Stomach (tissue), 9 donors: ENCODE data around the gene NSMCE1. TPM values are rescaled to one million over a fixed set of nuclear protein-coding genes. Genes with fewer than 3 reads are reported as not detected.
"Not testable (repeated sequence)": the region's sequence is repeated elsewhere in the genome, so short reads cannot be mapped to it uniquely, and the experiment has no call there.

Experiments used
- DNase-seq, 2 donors: peaks; one replicate each; pipeline versions ENCODE4 v3.0.0 to v3.0.0-alpha.2; 2013 to 2019
- H3K27ac ChIP-seq, 5 donors: fragments of 200-600 bp in 4 of 5; sonication (generic) in 4 of 5; one replicate each; pipeline ENCODE4 v1.5.1; 2013 to 2019; ENCODE audit warnings: mild to moderate bottlenecking in 1 of 5, moderate library complexity in 1 of 5
- H3K27me3 ChIP-seq, 3 donors: fragments of 200-600 bp; sonication (generic); one replicate each; pipeline ENCODE4 v1.5.1; 2017 to 2019; ENCODE audit warnings: mixed run types in 1 of 3
- H3K36me3 ChIP-seq, 4 donors: fragments of 200-600 bp; sonication (generic); 1 replicate in 3 of 4; 2 replicates in 1 of 4; pipeline ENCODE4 v1.5.1; 2016 to 2019
- H3K4me1 ChIP-seq, 4 donors: fragments of 200-600 bp; sonication (generic); one replicate each; pipeline ENCODE4 v1.5.1; 2016 to 2019
- H3K4me3 ChIP-seq, 4 donors: fragments of 200-600 bp; sonication (generic) in 3 of 4; one replicate each; pipeline ENCODE4 v1.5.1; 2016 to 2019; ENCODE audit warnings: mild to moderate bottlenecking in 1 of 4
- H3K9me3 ChIP-seq, 4 donors: fragments of 200-600 bp; sonication (generic); one replicate each; pipeline ENCODE4 v1.5.1; 2016 to 2019
- CTCF ChIP-seq, 7 experiments: fragments of 450-650 bp in 4 of 7; fragments of 200-600 bp in 3 of 7; sonication (generic) in 3 of 7; IDR thresholded peaks; one replicate each; pipeline ENCODE4 v1.5.1; 2016 to 2019; ENCODE audit warnings: antibody characterized with exemption in 7 of 7, control low read depth in 2 of 7, mild to moderate bottlenecking in 1 of 7
- EP300 ChIP-seq: sonication (generic); formaldehyde crosslinking; IDR thresholded peaks from one replicate; pipeline ENCODE4 v1.6.1; 2017; ENCODE audit warnings: antibody characterized with exemption
- POLR2A ChIP-seq, 4 donors: fragments of 450-650 bp; IDR thresholded peaks; one replicate each; pipeline ENCODE4 v1.6.1; 2016; ENCODE audit warnings: antibody characterized with exemption in 4 of 4, control low read depth in 2 of 4, mild to moderate bottlenecking in 1 of 4, moderate library complexity in 1 of 4
- POLR2AphosphoS5 ChIP-seq, 3 donors: sonication (generic); formaldehyde crosslinking; IDR thresholded peaks; one replicate each; pipeline ENCODE4 v1.6.1; 2016; ENCODE audit warnings: antibody characterized with exemption in 3 of 3
- WGBS, 5 donors: extraction: QIAGEN DNeasy Blood & Tissue Kit in 3 of 5; methylation state at CpG; one replicate each; pipeline versions ENCODE4 v1.1.5 to v1.1.7; 2013 to 2018; 5-methylcytosine and 5-hydroxymethylcytosine counted together
- intact Hi-C: fragments of 100-400 bp; cut with DNase I; formaldehyde crosslinking; loops from one replicate; pipeline ENCODE4 v1.15.1; 2023; ENCODE audit warnings: low total_unique reads
- polyA plus RNA-seq, 3 donors: library from polyadenylated mRNA; stranded (reverse); fragments of 200-250 nt; gene quantifications; one replicate each; pipeline ENCODE4 v1.2.3, GENCODE V29; 2013
- total RNA-seq, 5 donors: library from RNA; depleted of rRNA; stranded (reverse); fragments of >200 nt; gene quantifications; one replicate each; pipeline versions ENCODE4 v1.1.0 to v1.2.3, GENCODE V29; 2014 to 2016
- donor health status: healthy with polysubstance abuse.
- donor health status: Bipolar disorder and iron deficiency.
- donor health status: healthy.

Gene NSMCE1
- total and polyA plus RNA-seq, 8 donors, result 9.3 to 120 (median 46.2) TPM

GRCh38 chr16:27265982-27266381 is 2.6 kb downstream of the NSMCE1 start:
- no peak for TF ChIP-seq POLR2A (IDR thresholded peaks at IDR 0.05)
- TF ChIP-seq POLR2AphosphoS5 (IDR thresholded peaks at IDR 0.05), result no peak
- TF ChIP-seq CTCF (IDR thresholded peaks at IDR 0.05), result no peak
- no peak for TF ChIP-seq EP300
- intact Hi-C loops, result no loop called here
- 92 to 100% (median 98%) methylated on average over 1 of the region's 1 CpG for WGBS, 5 donors

GRCh38 chr16:27264151-27264550 is 4.4 kb downstream of the NSMCE1 start:
- no peak overlapping the region for H3K4me3 ChIP-seq
- H3K27me3 ChIP-seq, result no peaks in the 10 kb centered on the region
- no peaks in the 10 kb centered on the region for H3K9me3 ChIP-seq
- no peaks in the 10 kb centered on the region for H3K36me3 ChIP-seq
- TF ChIP-seq POLR2A (IDR thresholded peaks at IDR 0.05), result no peak
- TF ChIP-seq POLR2AphosphoS5 (IDR thresholded peaks at IDR 0.05), result peak in 1 of 3 donors; percentile 25
- TF ChIP-seq EP300, result no peak
- no peak for TF ChIP-seq CTCF (IDR thresholded peaks at IDR 0.05)
- intact Hi-C loops, result no loop called here
- 68 to 77% (median 75%) methylated on average over 6 of the region's 6 CpGs for WGBS, 5 donors
- H3K4me1 ChIP-seq, result peaks cover 2 to 55% (median 22%) of the 10 kb centered on the region in 4 donors
- H3K27ac ChIP-seq, result peak overlapping the region in 1 of 5 donors; percentile 22
- DNase-seq, result no peak

More at GRCh38 chr16:27265982-27266381, 2.6 kb downstream of the NSMCE1 start:
- Histone ChIP-seq H3K4me1 (peaks cover 7 to 51% (median 22%) of the 10 kb centered on the region in 4 donors), H3K4me3 (no peak overlapping the region), H3K9me3 (no peaks in the 10 kb centered on the region), H3K27ac (no peak overlapping the region), H3K36me3 (no peaks in the 10 kb centered on the region), H3K27me3 (no peaks in the 10 kb centered on the region)
- no peak for DNase-seq

GRCh38 chr16:27262904-27263423 is 5.6 kb downstream of the NSMCE1 start:
- 88 to 96% (median 91%) methylated on average over 2 of the region's 2 CpGs for WGBS, 5 donors
- H3K27me3 ChIP-seq, H3K9me3 ChIP-seq, H3K4me3 ChIP-seq, DNase-seq, H3K36me3 ChIP-seq, intact Hi-C loops: not testable (repeated sequence)
- Histone ChIP-seq H3K4me1 (peaks cover 4 to 62% (median 22%) of the 10 kb centered on the region in 4 donors), H3K27ac (peak overlapping the region in 1 of 5 donors; percentile 36)

GRCh38 chr16:27259710-27260109 is 8.9 kb downstream of the NSMCE1 start:
- Histone ChIP-seq H3K27me3 (no peaks in the 10 kb centered on the region), H3K4me3 (no peak overlapping the region), H3K36me3 (peaks cover 6 to 26% (median 25%) of the 10 kb centered on the region in 4 donors), H3K27ac (peak overlapping the region in 4 of 5 donors; percentile 73 to 84 (median 80)), H3K4me1 (peaks cover 0 to 81% (median 28%) of the 10 kb centered on the region in 4 donors), H3K9me3 (no peaks in the 10 kb centered on the region)
- intact Hi-C loops, result no loop called here
- TF ChIP-seq CTCF (IDR thresholded peaks at IDR 0.05) (no peak), POLR2AphosphoS5 (IDR thresholded peaks at IDR 0.05) (no peak), EP300 (no peak), POLR2A (IDR thresholded peaks at IDR 0.05) (no peak)
- 68 to 91% (median 85%) methylated on average over 4 of the region's 4 CpGs for WGBS, 5 donors
- no peak for DNase-seq

- no peak for TF ChIP-seq POLR2A (IDR thresholded peaks at IDR 0.05)
- no peak for TF ChIP-seq EP300
- peak; percentile 50 to 74 (median 58) for TF ChIP-seq POLR2AphosphoS5 (IDR thresholded peaks at IDR 0.05)
- no peak for TF ChIP-seq CTCF (IDR thresholded peaks at IDR 0.05)
- Histone ChIP-seq H3K27me3 (no peaks in the 10 kb centered on the region), H3K27ac (peak overlapping the region in 4 of 5 donors; percentile 73 to 84 (median 80)), H3K9me3 (no peaks in the 10 kb centered on the region), H3K36me3 (peaks cover 6 to 26% (median 25%) of the 10 kb centered on the region in 4 donors), H3K4me3 (no peak overlapping the region), H3K4me1 (peaks cover 9 to 85% (median 39%) of the 10 kb centered on the region in 4 donors)
- WGBS, 5 donors, result 54 to 67% (median 64%) methylated on average over 3 of the region's 3 CpGs
- intact Hi-C loops, result no loop called here
- no peak for DNase-seq
These were observed 10.3 kb downstream of the NSMCE1 start for GRCh38 chr16:27258241-27258734.
